Endodermal cell (in vitro differentiated cells): ENCODE results near the gene CRISPLD2. TPM values are rescaled to one million over a fixed set of nuclear protein-coding genes. Genes with fewer than 3 reads are reported as not detected.
"Not testable (repeated sequence)": the region's sequence is repeated elsewhere in the genome, so short reads cannot be mapped to it uniquely, and the experiment has no call there.

Experiments
- DNase-seq: peaks from one replicate; pipeline ENCODE4 v3.0.0-alpha.2; 2017
- H3K27ac ChIP-seq: 2 replicates; pipeline ENCODE4 v1.5.1; 2013; ENCODE audit warnings: mild to moderate bottlenecking, low read depth, low read length, moderate library complexity
- H3K27me3 ChIP-seq: 2 replicates; pipeline ENCODE4 v1.6.1; 2013; ENCODE audit warnings: mild to moderate bottlenecking, low read length, moderate library complexity; ENCODE audit not compliant: insufficient read depth, control insufficient read depth, poor library complexity, severe bottlenecking
- H3K36me3 ChIP-seq: 2 replicates; pipeline ENCODE4 v1.7.0; 2013; ENCODE audit warnings: mild to moderate bottlenecking, low read length, moderate library complexity; ENCODE audit not compliant: control insufficient read depth, insufficient read depth
- H3K4me1 ChIP-seq: one replicate; pipeline ENCODE4 v1.7.0; 2013; ENCODE audit warnings: low read length; ENCODE audit not compliant: control insufficient read depth, insufficient read depth
- H3K4me3 ChIP-seq: 2 replicates; pipeline ENCODE4 v1.5.1; 2013; ENCODE audit warnings: mild to moderate bottlenecking, low read length, moderate library complexity
- H3K9ac ChIP-seq: 2 replicates; pipeline ENCODE4 v1.6.1; 2013; ENCODE audit warnings: mild to moderate bottlenecking, low read length, moderate library complexity; ENCODE audit not compliant: poor library complexity, severe bottlenecking; ENCODE audit errors: extremely low read depth
- H3K9me3 ChIP-seq: 2 replicates; pipeline ENCODE4 v1.6.1; 2013; ENCODE audit warnings: mild to moderate bottlenecking, low read length, moderate library complexity; ENCODE audit not compliant: control insufficient read depth
- H3K27ac Mint-ChIP-seq: 2 replicates; pipeline ENCODE4 v1.8.0; 2020; ENCODE audit warnings: mixed read lengths
- H3K27me3 Mint-ChIP-seq: 2 replicates; pipeline ENCODE4 v1.8.0; 2021; ENCODE audit warnings: mild to moderate bottlenecking, mixed read lengths; ENCODE audit not compliant: insufficient read depth
- H3K36me3 Mint-ChIP-seq: 2 replicates; pipeline ENCODE4 v1.8.0; 2020; ENCODE audit warnings: low read depth, mixed read lengths
- H3K4me1 Mint-ChIP-seq: 2 replicates; pipeline ENCODE4 v1.8.0; 2020; ENCODE audit warnings: mixed read lengths
- H3K4me3 Mint-ChIP-seq: 2 replicates; pipeline ENCODE4 v1.8.0; 2020; ENCODE audit warnings: mild to moderate bottlenecking, moderate library complexity, mixed read lengths
- H3K9me3 Mint-ChIP-seq: 2 replicates; pipeline ENCODE4 v1.8.0; 2020; ENCODE audit warnings: mild to moderate bottlenecking, mixed read lengths
- CTCF ChIP-seq: fragments of 200-600 bp; sonication (generic); conservative IDR thresholded peaks from 2 replicates; pipeline ENCODE4 v1.5.0; 2021; ENCODE audit warnings: antibody characterized with exemption, mild to moderate bottlenecking
- WGBS, 2 experiments: methylation state at CpG; one replicate each; pipeline versions ENCODE4 v1.1.5 to v1.1.7; 2013; ENCODE audit warnings: missing lambda C conversion rate in 2 of 2, mixed read lengths in 1 of 2; ENCODE audit not compliant: insufficient coverage in 1 of 2, insufficient read length in 1 of 2; 5-methylcytosine and 5-hydroxymethylcytosine counted together
- total RNA-seq, 2 donors: library from RNA; stranded (reverse); fragmentation: NEBNext Ultra II Directional in 1 of 2; extraction: Animal tissue kit (Norgen Biotek cat#: 25700) in 1 of 2; gene quantifications; 2 replicates in 1 of 2; 3 replicates in 1 of 2; pipeline ENCODE4 v1.2.1, GENCODE V29; 2021

The CRISPLD2 gene
- total RNA-seq, 2 donors from 2014 or later, result 5.0 to 9.3 TPM

GRCh38 chr16:84937196-84938005 lies 117.6 kb downstream of the CRISPLD2 start:
- DNase-seq, result no peak
- Mint-ChIP-seq H3K4me1 (no peaks in the 10 kb centered on the region), H3K36me3 (no peaks in the 10 kb centered on the region), H3K4me3 (no peak overlapping the region), H3K9me3 (no peaks in the 10 kb centered on the region), H3K27ac (no peak overlapping the region), H3K27me3 (no peaks in the 10 kb centered on the region)
- Histone ChIP-seq H3K27ac (no peak overlapping the region), H3K36me3 (no peaks in the 10 kb centered on the region), H3K4me3 (no peak overlapping the region), H3K4me1 (no peaks in the 10 kb centered on the region), H3K9ac (no peak overlapping the region), H3K9me3 (no peaks in the 10 kb centered on the region), H3K27me3 (no peaks in the 10 kb centered on the region)
- WGBS, 2 experiments, result 90 to 98% methylated on average over 5 to 9 of the region's 9 CpGs
- TF ChIP-seq CTCF, result no peak

- H3K9me3 Mint-ChIP-seq, H3K27ac ChIP-seq: not testable (repeated sequence)
Measured at GRCh38 chr16:84938616-84939015, 118.8 kb downstream of the CRISPLD2 start.

GRCh38 chr16:84940670-84941551 lies 121.1 kb downstream of the CRISPLD2 start:
- H3K4me1 Mint-ChIP-seq, result no peaks in the 10 kb centered on the region
- no peak overlapping the region for H3K27ac Mint-ChIP-seq
- no peaks in the 10 kb centered on the region for H3K9me3 ChIP-seq
- H3K36me3 Mint-ChIP-seq, result no peaks in the 10 kb centered on the region
- no peak overlapping the region for H3K27ac ChIP-seq
- H3K36me3 ChIP-seq, result no peaks in the 10 kb centered on the region
- H3K27me3 Mint-ChIP-seq, result no peaks in the 10 kb centered on the region
- no peaks in the 10 kb centered on the region for H3K4me1 ChIP-seq
- no peak for DNase-seq
- H3K9ac ChIP-seq, result no peak overlapping the region
- H3K9me3 Mint-ChIP-seq, result no peaks in the 10 kb centered on the region
- H3K27me3 ChIP-seq, result no peaks in the 10 kb centered on the region
- H3K4me3 Mint-ChIP-seq, result no peak overlapping the region
- H3K4me3 ChIP-seq, result no peak overlapping the region
- WGBS, 2 experiments, result 93% methylated on average over 19 to 40 of the region's 41 CpGs
- no peak for TF ChIP-seq CTCF

More at GRCh38 chr16:84938616-84939015, 118.8 kb downstream of the CRISPLD2 start:
- 83 to 91% methylated on average over 5 to 6 of the region's 6 CpGs for WGBS, 2 experiments
- not testable (repeated sequence) for H3K9me3 ChIP-seq, DNase-seq, H3K9ac ChIP-seq, H3K27me3 ChIP-seq, H3K4me3 ChIP-seq, H3K4me1 Mint-ChIP-seq, H3K27ac Mint-ChIP-seq, H3K27me3 Mint-ChIP-seq, H3K4me1 ChIP-seq, H3K4me3 Mint-ChIP-seq, H3K36me3 Mint-ChIP-seq, H3K36me3 ChIP-seq
